Measurements from ENCODE around the gene RFX2.
A peak's percentile ranks its signal among the peaks of the same experiment; 100 is the strongest.

RFX2 gene

GRCh38 chr19:6066661-6067646 lies 43.3 kb downstream of the RFX2 start:
- intact Hi-C loops (cut with DNase I), result no loop called here
- peak; percentile 58 to 93 (median 80) for DNase-seq

GRCh38 chr19:6065685-6066374 lies 44.5 kb downstream of the RFX2 start:
- DNase-seq, result peak in 6 of 42 donors; percentile 8 to 46 (median 20)
- intact Hi-C loops (cut with DNase I), result no loop called here

- DNase-seq, result peak in 3 of 42 donors; percentile 4 to 32 (median 18)
- intact Hi-C loops (cut with DNase I), result no loop called here
Measured at GRCh38 chr19:6064336-6065073, 45.8 kb downstream of the RFX2 start.

- peak in 3 of 42 donors; percentile 5 to 14 (median 9) for DNase-seq
- intact Hi-C loops (cut with DNase I), result no loop called here
Measured at GRCh38 chr19:6063576-6064335, 46.5 kb downstream of the RFX2 start.

- intact Hi-C loops (cut with DNase I), result no loop called here
Measured at GRCh38 chr19:6062961-6063575, 47.2 kb downstream of the RFX2 start.

GRCh38 chr19:6062274-6062673 lies 48.0 kb downstream of the RFX2 start:
- DNase-seq, result peak in 10 of 42 donors; percentile 9 to 54 (median 16)
- intact Hi-C loops (cut with DNase I), result no loop called here

More at GRCh38 chr19:6062961-6063575, 47.2 kb downstream of the RFX2 start:
- DNase-seq, result peak in 5 of 42 donors; percentile 2 to 34 (median 11)

GRCh38 chr19:6061376-6062130 lies 48.7 kb downstream of the RFX2 start:
- peak in 6 of 42 donors; percentile 6 to 35 (median 12) for DNase-seq

GRCh38 chr19:6060600-6061375 lies 49.5 kb downstream of the RFX2 start:
- intact Hi-C loops (cut with DNase I), result no loop called here
- peak in 8 of 42 donors; percentile 4 to 44 (median 16) for DNase-seq

More at GRCh38 chr19:6061376-6062130, 48.7 kb downstream of the RFX2 start:
- intact Hi-C loops (cut with DNase I), result no loop called here

GRCh38 chr19:6059988-6060599 lies 50.2 kb downstream of the RFX2 start:
- intact Hi-C loops (cut with DNase I), result loop anchor here (10.0 kb wide), 1 partner anchor 45 kb away; no protein-coding TSS in a partner anchor
- DNase-seq, result peak in 7 of 42 donors; percentile 8 to 36 (median 18)

- peak in 1 of 42 donors; percentile 25 for DNase-seq
- intact Hi-C loops (cut with DNase I), result loop anchor here (10.0 kb wide), 1 partner anchor 45 kb away; no protein-coding TSS in a partner anchor
Measured at GRCh38 chr19:6059396-6059947, 50.8 kb downstream of the RFX2 start.

- DNase-seq, result peak in 8 of 42 donors; percentile 3 to 33 (median 12)
- intact Hi-C loops (cut with DNase I), result loop anchor here (10.0 kb wide), 1 partner anchor 46 kb away; no protein-coding TSS in a partner anchor
Measured at GRCh38 chr19:6058518-6059201, 51.6 kb downstream of the RFX2 start.

- peak in 6 of 42 donors; percentile 6 to 34 (median 18) for DNase-seq
- intact Hi-C loops (cut with DNase I), result loop anchor here (10.0 kb wide), 1 partner anchor 47 kb away; no protein-coding TSS in a partner anchor
Measured at GRCh38 chr19:6057651-6058517, 52.4 kb downstream of the RFX2 start.

- peak in 38 of 42 donors; percentile 32 to 87 (median 59) for DNase-seq
- intact Hi-C loops (cut with DNase I), result loop anchor here (10.0 kb wide), 1 partner anchor 48 kb away; no protein-coding TSS in a partner anchor
Measured at GRCh38 chr19:6056801-6057650, 53.3 kb downstream of the RFX2 start.

Measured in head of caudate nucleus (tissue), 42 donors.